Heart left ventricle (tissue), 16 donors: Measurements from ENCODE around the gene FAF1. TPM values are rescaled to one million over a fixed set of nuclear protein-coding genes. Genes with fewer than 3 reads are reported as not detected.

Experiments
- ATAC-seq, 4 donors: fragments of 200-7000 bp; cut with Tn5 transposase; one replicate each; pipeline ENCODE4 v1.9.1; 2020 to 2022; ENCODE audit warnings: moderate library complexity in 4 of 4, mild to moderate bottlenecking in 3 of 4, moderate number of reproducible peaks in 1 of 4
- DNase-seq, 5 donors: peaks; one replicate each; pipeline ENCODE4 v3.0.0-alpha.2; 2020
- H3K27ac ChIP-seq, 12 donors: fragments of 200-600 bp; sonication (generic) in 4 of 12; one replicate each; pipeline versions ENCODE4 v1.5.0 to v1.8.0; 2016 to 2022; ENCODE audit warnings: mild to moderate bottlenecking in 2 of 12
- H3K27me3 ChIP-seq, 9 donors: fragments of 200-600 bp; sonication (generic) in 2 of 9; one replicate each; pipeline versions ENCODE4 v1.5.1 to v1.8.0; 2016 to 2022; ENCODE audit warnings: mild to moderate bottlenecking in 3 of 9
- H3K36me3 ChIP-seq, 9 donors: fragments of 200-600 bp; sonication (generic) in 2 of 9; one replicate each; pipeline versions ENCODE4 v1.5.0 to v1.8.0; 2018 to 2022; ENCODE audit warnings: mild to moderate bottlenecking in 2 of 9
- H3K4me1 ChIP-seq, 12 donors: fragments of 200-600 bp; sonication (generic) in 4 of 12; one replicate each; pipeline versions ENCODE4 v1.5.0 to v1.8.0; 2016 to 2022; ENCODE audit warnings: mild to moderate bottlenecking in 3 of 12
- H3K4me3 ChIP-seq, 12 donors: fragments of 200-600 bp; sonication (generic) in 4 of 12; one replicate each; pipeline versions ENCODE4 v1.5.0 to v1.8.0; 2017 to 2022; ENCODE audit warnings: mild to moderate bottlenecking in 9 of 12, moderate library complexity in 4 of 12
- H3K9me3 ChIP-seq, 12 donors: fragments of 200-600 bp; sonication (generic) in 4 of 12; one replicate each; pipeline versions ENCODE4 v1.5.0 to v1.8.0; 2016 to 2022; ENCODE audit warnings: mild to moderate bottlenecking in 1 of 12
- CTCF ChIP-seq, 12 donors: fragments of 200-600 bp; sonication (generic) in 4 of 12; IDR thresholded peaks; one replicate each; pipeline versions ENCODE4 v1.5.0 to v1.8.0; 2018 to 2022; ENCODE audit warnings: antibody characterized with exemption in 12 of 12, mild to moderate bottlenecking in 5 of 12
- POLR2A ChIP-seq, 2 donors: fragments of 450-650 bp; IDR thresholded peaks; one replicate each; pipeline ENCODE4 v1.6.1; 2017; ENCODE audit warnings: antibody characterized with exemption in 2 of 2, mild to moderate bottlenecking in 2 of 2, moderate library complexity in 2 of 2
- WGBS, 4 donors: extraction: QIAGEN DNeasy Blood & Tissue Kit in 2 of 4; methylation state at CpG; one replicate each; pipeline versions ENCODE4 v1.1.5 to v1.1.7; 2013 to 2018; 5-methylcytosine and 5-hydroxymethylcytosine counted together
- intact Hi-C, 10 donors: fragments of 100-400 bp; cut with DNase I; formaldehyde crosslinking; loops; one replicate each; pipeline versions ENCODE4 v1.11.1 to v1.14.2; 2022
- polyA plus RNA-seq, 2 donors: library from polyadenylated mRNA; stranded (reverse); fragments of 200-250 nt; gene quantifications; one replicate each; pipeline ENCODE4 v1.2.3, GENCODE V29; 2013
- total RNA-seq, 9 donors: library from RNA; depleted of rRNA in 2 of 9; stranded (reverse); fragments of >200 nt in 2 of 9; fragmentation: NEBNext Ultra II Directional in 3 of 9; extraction: Animal tissue kit (Norgen Biotek cat#: 25700) in 3 of 9; gene quantifications; one replicate each; pipeline versions ENCODE4 v1.1.0 to v1.2.4, GENCODE V29; 2016 to 2023
- donor health status: ischemic (EF 13 %, LVEDD 7.1; RV severe dilation, severe dysfunction).
- donor health status: healthy with polysubstance abuse.
- donor health status: DM: no; HTN: yes; CAD: no.
- donor health status: DM: no; HTN: no; CAD: no.
- donor health status: ischemic (EF 25% LVEDD 6.9; RV normal size, moderate dysfunction).
- donor health status: ischemic (EF 25% LVEDD 5.7; RV mildly dilated, moderate dysfunction).
- donor health status: healthy.
- donor health status: DM: yes; HTN: yes; CAD: no.
- donor health status: ischemic (EF 35%, LVEDD 5.7; RV mildly dilated, moderate dysfunction).
- donor health status: nonischemic (EF 11% LVEDD 7.7; RV severe dilation, severe dysfunction).
- donor health status: DM: yes; HTN: yes; CAD: no.
- donor health status: PGD.
- donor health status: ischemic (EF 29% LVEDD 5.4; RV normal size, mild dysfunction).
- donor health status: nonischemic (EF 23%, LVEDD 6.1; RV moderate dilation, normal function).

FAF1 gene
- total and polyA plus RNA-seq, 11 donors = 41.0 to 112 (median 81.3) TPM

- DNase-seq (no peak), ATAC-seq (no peak)
- no peaks in the 10 kb centered on the region for H3K4me1 ChIP-seq
- peaks cover 0 to 42% (median 5%) of the 10 kb centered on the region in 9 donors for H3K36me3 ChIP-seq
- TF ChIP-seq POLR2A (IDR thresholded peaks at IDR 0.05) (no peak), CTCF (IDR thresholded peaks at IDR 0.05) (no peak)
- intact Hi-C loops = no loop called here
- H3K4me3 ChIP-seq = no peak overlapping the region
- H3K9me3 ChIP-seq = peaks cover 0 to 7% (median 0%) of the 10 kb centered on the region in 12 donors
- WGBS, 4 donors = 94 to 98% (median 96%) methylated on average over 3 of the region's 3 CpGs
- H3K27ac ChIP-seq = no peak overlapping the region
- no peaks in the 10 kb centered on the region for H3K27me3 ChIP-seq
Observed at GRCh38 chr1:50516056-50516455, 444.0 kb downstream of the FAF1 start.

GRCh38 chr1:50508040-50508586 lies 452.0 kb downstream of the FAF1 start:
- H3K27me3 ChIP-seq = no peaks in the 10 kb centered on the region
- intact Hi-C loops = no loop called here
- peaks cover 0 to 53% (median 4%) of the 10 kb centered on the region in 9 donors for H3K36me3 ChIP-seq
- ATAC-seq (no peak), DNase-seq (no peak)
- TF ChIP-seq CTCF (IDR thresholded peaks at IDR 0.05) (no peak), POLR2A (IDR thresholded peaks at IDR 0.05) (no peak)
- H3K27ac ChIP-seq = no peak overlapping the region
- H3K9me3 ChIP-seq = peaks cover 0 to 46% (median 3%) of the 10 kb centered on the region in 12 donors
- H3K4me3 ChIP-seq = no peak overlapping the region
- no peaks in the 10 kb centered on the region for H3K4me1 ChIP-seq

GRCh38 chr1:50505427-50505826 lies 454.6 kb downstream of the FAF1 start:
- no peak overlapping the region for H3K4me3 ChIP-seq
- no peaks in the 10 kb centered on the region for H3K27me3 ChIP-seq
- H3K27ac ChIP-seq = no peak overlapping the region
- TF ChIP-seq POLR2A (IDR thresholded peaks at IDR 0.05) (no peak), CTCF (IDR thresholded peaks at IDR 0.05) (no peak)
- H3K9me3 ChIP-seq = peaks cover 0 to 59% (median 3%) of the 10 kb centered on the region in 12 donors
- ATAC-seq (no peak), DNase-seq (no peak)
- no peaks in the 10 kb centered on the region for H3K4me1 ChIP-seq
- H3K36me3 ChIP-seq = peaks cover 0 to 41% (median 4%) of the 10 kb centered on the region in 9 donors
- intact Hi-C loops = no loop called here

- no peak for DNase-seq
- no peak for TF ChIP-seq CTCF (IDR thresholded peaks at IDR 0.05)
- no peak for ATAC-seq
- H3K9me3 ChIP-seq = peaks cover 0 to 52% (median 3%) of the 10 kb centered on the region in 12 donors
- intact Hi-C loops = no loop called here
- no peak overlapping the region for H3K4me3 ChIP-seq
- no peak overlapping the region for H3K27ac ChIP-seq
- H3K4me1 ChIP-seq = no peaks in the 10 kb centered on the region
- 97 to 100% (median 99%) methylated on average over 1 of the region's 1 CpG for WGBS, 4 donors
- no peaks in the 10 kb centered on the region for H3K27me3 ChIP-seq
- H3K36me3 ChIP-seq = peaks cover 0 to 39% (median 4%) of the 10 kb centered on the region in 9 donors
Observed at GRCh38 chr1:50503515-50503914, 456.6 kb downstream of the FAF1 start.
